Right lobe of liver (tissue), 6 donors: ENCODE measurements around the gene MTHFD1. TPM values are rescaled to one million over a fixed set of nuclear protein-coding genes. Genes with fewer than 3 reads are reported as not detected.

Experiments
- ATAC-seq, 4 donors: fragments of 200-7000 bp; cut with Tn5 transposase; one replicate each; pipeline ENCODE4 v1.9.1; 2020; ENCODE audit warnings: mild to moderate bottlenecking in 4 of 4, moderate library complexity in 4 of 4
- DNase-seq, 3 donors: peaks; one replicate each; pipeline ENCODE4 v3.0.0-alpha.2; 2020
- H3K27ac ChIP-seq, 3 donors: fragments of 200-600 bp; one replicate each; pipeline ENCODE4 v1.8.0; 2022
- H3K27me3 ChIP-seq, 2 donors: fragments of 200-600 bp; one replicate each; pipeline ENCODE4 v1.8.0; 2022
- H3K36me3 ChIP-seq, 4 donors: fragments of 200-600 bp; sonication (generic) in 1 of 4; one replicate each; pipeline versions ENCODE4 v1.5.1 to v1.8.0; 2017 to 2022; ENCODE audit warnings: control low read depth in 1 of 4
- H3K4me1 ChIP-seq, 4 donors: fragments of 200-600 bp; sonication (generic) in 1 of 4; one replicate each; pipeline versions ENCODE4 v1.5.1 to v1.8.0; 2017 to 2022; ENCODE audit warnings: control low read depth in 1 of 4
- H3K4me3 ChIP-seq, 3 donors: fragments of 200-600 bp; one replicate each; pipeline ENCODE4 v1.8.0; 2022
- H3K9me3 ChIP-seq, 4 donors: fragments of 200-600 bp; sonication (generic) in 1 of 4; one replicate each; pipeline versions ENCODE4 v1.5.1 to v1.8.0; 2017 to 2022; ENCODE audit warnings: control low read depth in 1 of 4
- POLR2A ChIP-seq: fragments of 450-650 bp; IDR thresholded peaks from one replicate; pipeline ENCODE4 v1.6.1; 2017; ENCODE audit warnings: antibody characterized with exemption, mild to moderate bottlenecking
- WGBS: methylation state at CpG from one replicate; pipeline ENCODE4 v1.1.6; 2018; ENCODE audit warnings: low coverage, low lambda C conversion rate; ENCODE audit not compliant: insufficient coverage; ENCODE audit errors: missing lambda C conversion rate; 5-methylcytosine and 5-hydroxymethylcytosine counted together
- intact Hi-C, 2 donors: fragments of 100-400 bp; cut with DNase I; formaldehyde crosslinking; loops; one replicate each; pipeline versions ENCODE4 v1.11.2 to v1.14.1; 2022
- total RNA-seq, 6 experiments: library from RNA; depleted of rRNA in 2 of 6; stranded (reverse); fragments of >200 nt in 2 of 6; fragmentation: NEBNext Ultra II Directional in 3 of 6; extraction: Animal tissue kit (Norgen Biotek cat#: 25700) in 3 of 6; gene quantifications; one replicate each; pipeline versions ENCODE4 v1.1.0 to v1.2.4, GENCODE V29; 2016 to 2023
- TF ChIP-seq, protein P1 (sequence below), 4 donors: fragments of 200-600 bp in 3 of 4; fragments of 450-650 bp in 1 of 4; IDR thresholded peaks; one replicate each; pipeline versions ENCODE4 v1.5.1 to v1.8.0; 2016 to 2022; ENCODE audit warnings: antibody characterized with exemption in 4 of 4, mild to moderate bottlenecking in 2 of 4
- donor health status: DM: no; HTN: yes; CAD: no.
- donor health status: DM: no; HTN: no; CAD: no.
- donor health status: DM: no; HTN: no; CAD: no.
- donor health status: DM: no; HTN: yes; CAD: no.
- donor health status: DM: no; HTN: yes; CAD: no.

The MTHFD1 gene
- total RNA-seq, 6 experiments from 2014 or later: 158 to 265 (median 200) TPM

DNA sequence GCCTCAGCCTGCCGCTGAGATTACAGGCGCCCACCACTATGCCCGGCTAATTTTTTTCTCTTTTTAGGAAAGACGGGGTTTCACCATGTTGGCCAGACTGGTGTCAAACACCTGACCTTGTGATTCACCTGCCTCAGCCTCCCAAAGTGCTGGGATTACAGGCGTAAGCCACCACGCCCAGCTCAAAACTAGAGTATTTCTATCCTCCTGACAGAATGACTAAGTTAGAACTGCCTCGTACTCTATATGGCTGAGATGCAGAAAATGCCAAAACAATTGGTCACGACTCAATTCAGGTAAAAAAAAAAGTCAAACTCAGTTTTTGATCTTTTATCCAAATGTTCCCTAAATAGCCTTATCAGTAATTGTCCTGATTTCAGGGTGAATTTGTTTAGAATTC is 88.3 kb downstream of the MTHFD1 start:
- Histone ChIP-seq H3K4me1 (no peaks in the 10 kb centered on the region), H3K27ac (no peak overlapping the region), H3K9me3 (no peaks in the 10 kb centered on the region), H3K36me3 (peaks cover 0 to under 1% (median 0%) of the 10 kb centered on the region in 4 donors), H3K27me3 (no peaks in the 10 kb centered on the region), H3K4me3 (no peak overlapping the region)
- TF ChIP-seq POLR2A: no peak
- TF ChIP-seq, protein P1, sequence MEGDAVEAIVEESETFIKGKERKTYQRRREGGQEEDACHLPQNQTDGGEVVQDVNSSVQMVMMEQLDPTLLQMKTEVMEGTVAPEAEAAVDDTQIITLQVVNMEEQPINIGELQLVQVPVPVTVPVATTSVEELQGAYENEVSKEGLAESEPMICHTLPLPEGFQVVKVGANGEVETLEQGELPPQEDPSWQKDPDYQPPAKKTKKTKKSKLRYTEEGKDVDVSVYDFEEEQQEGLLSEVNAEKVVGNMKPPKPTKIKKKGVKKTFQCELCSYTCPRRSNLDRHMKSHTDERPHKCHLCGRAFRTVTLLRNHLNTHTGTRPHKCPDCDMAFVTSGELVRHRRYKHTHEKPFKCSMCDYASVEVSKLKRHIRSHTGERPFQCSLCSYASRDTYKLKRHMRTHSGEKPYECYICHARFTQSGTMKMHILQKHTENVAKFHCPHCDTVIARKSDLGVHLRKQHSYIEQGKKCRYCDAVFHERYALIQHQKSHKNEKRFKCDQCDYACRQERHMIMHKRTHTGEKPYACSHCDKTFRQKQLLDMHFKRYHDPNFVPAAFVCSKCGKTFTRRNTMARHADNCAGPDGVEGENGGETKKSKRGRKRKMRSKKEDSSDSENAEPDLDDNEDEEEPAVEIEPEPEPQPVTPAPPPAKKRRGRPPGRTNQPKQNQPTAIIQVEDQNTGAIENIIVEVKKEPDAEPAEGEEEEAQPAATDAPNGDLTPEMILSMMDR (IDR thresholded peaks at IDR 0.05): no peak
- 95% methylated on average over 8 of the region's 8 CpGs for WGBS
- no peak for ATAC-seq
- intact Hi-C loops: no loop called here
- DNase-seq: no peak

DNA sequence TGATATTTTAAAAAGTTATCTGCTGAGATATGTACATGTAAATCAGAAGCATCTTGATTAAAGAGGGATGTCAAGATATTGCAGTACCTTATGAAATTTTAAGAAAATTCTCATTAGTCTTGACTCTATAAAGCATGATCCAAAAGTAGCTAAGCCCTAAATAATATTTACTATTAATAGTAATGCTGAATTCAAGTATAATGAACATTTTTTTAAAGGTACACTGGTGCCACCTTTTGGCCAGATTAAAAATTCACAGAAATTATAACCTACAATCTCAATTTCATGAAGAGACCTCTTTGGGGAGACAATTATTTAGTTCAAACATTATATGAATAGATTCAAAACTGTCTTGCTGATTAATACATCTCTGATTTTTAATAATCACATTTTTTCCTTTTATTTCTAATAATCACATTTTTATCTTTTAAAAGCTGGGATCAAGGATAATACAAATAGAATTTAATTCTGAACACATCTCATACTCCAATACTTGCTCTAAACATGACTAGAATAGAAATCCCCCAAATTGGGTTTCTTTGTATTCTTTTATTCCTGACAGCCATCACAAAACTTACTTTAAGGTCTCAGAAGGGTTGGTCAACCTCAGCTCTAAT is 90.6 kb downstream of the MTHFD1 start:
- H3K9me3 ChIP-seq: no peaks in the 10 kb centered on the region
- H3K4me3 ChIP-seq: no peak overlapping the region
- peak in 3 of 4 donors; percentile 39 to 65 (median 53) for ATAC-seq
- intact Hi-C loops: no loop called here
- TF ChIP-seq, protein P1 (IDR thresholded peaks at IDR 0.05): peak; percentile 45 to 56 (median 48)
- TF ChIP-seq POLR2A: no peak
- peaks cover 0 to 3% (median 0%) of the 10 kb centered on the region in 4 donors for H3K36me3 ChIP-seq
- H3K27me3 ChIP-seq: no peaks in the 10 kb centered on the region
- H3K4me1 ChIP-seq: no peaks in the 10 kb centered on the region
- H3K27ac ChIP-seq: no peak overlapping the region
- DNase-seq: no peak

- peaks cover 0 to 7% (median 2%) of the 10 kb centered on the region in 4 donors for H3K4me1 ChIP-seq
- H3K36me3 ChIP-seq: peaks cover 0 to 27% (median 8%) of the 10 kb centered on the region in 4 donors
- TF ChIP-seq POLR2A: no peak
- TF ChIP-seq, protein P1 (IDR thresholded peaks at IDR 0.05): no peak
- H3K27me3 ChIP-seq: no peaks in the 10 kb centered on the region
- intact Hi-C loops: no loop called here
- no peaks in the 10 kb centered on the region for H3K9me3 ChIP-seq
- peak in 2 of 4 donors; percentile 42 to 43 for ATAC-seq
- H3K4me3 ChIP-seq: no peak overlapping the region
- H3K27ac ChIP-seq: no peak overlapping the region
- DNase-seq: no peak
- WGBS: 78% methylated on average over 5 of the region's 5 CpGs
Measured at GRCh38 chr14:64488590-64489099, 100.5 kb downstream of the MTHFD1 start.

GRCh38 chr14:64491637-64492036 is 103.5 kb downstream of the MTHFD1 start:
- Histone ChIP-seq H3K27ac (no peak overlapping the region), H3K4me1 (peaks cover 0 to 7% (median 2%) of the 10 kb centered on the region in 4 donors), H3K36me3 (peaks cover 0 to 21% (median 3%) of the 10 kb centered on the region in 4 donors), H3K27me3 (no peaks in the 10 kb centered on the region), H3K4me3 (no peak overlapping the region), H3K9me3 (no peaks in the 10 kb centered on the region)
- DNase-seq (no peak), ATAC-seq (peak; percentile 25 to 74 (median 50))
- WGBS: 70% methylated on average over 2 of the region's 2 CpGs
- TF ChIP-seq, protein P1 (IDR thresholded peaks at IDR 0.05): no peak
- no peak for TF ChIP-seq POLR2A
- intact Hi-C loops: no loop called here
